ENCODE measurements around the gene PCNP. TPM values are rescaled to one million over a fixed set of nuclear protein-coding genes. Genes with fewer than 3 reads are reported as not detected.

The PCNP gene
- total RNA-seq, 1 experiment from 2014 or later = 194 TPM

DNA sequence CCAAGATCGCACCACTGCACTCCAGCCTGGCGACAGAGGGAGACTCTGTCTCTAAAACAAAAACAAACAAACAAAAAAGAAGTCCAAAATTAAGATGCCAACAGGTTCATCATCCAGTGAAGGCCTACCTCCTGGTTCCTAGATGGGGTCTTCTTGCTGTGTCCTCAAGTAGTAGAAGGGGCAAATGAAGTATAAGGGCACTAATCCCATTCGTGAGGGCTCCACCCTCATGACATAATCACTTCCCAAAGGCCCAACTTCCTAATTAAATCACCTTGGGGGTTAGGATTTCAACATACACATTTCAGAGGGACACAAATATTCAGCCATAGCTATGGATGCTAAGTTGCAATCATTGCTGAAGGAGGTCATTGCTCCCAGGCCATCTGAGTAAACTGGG is 45.8 kb downstream of the PCNP start:
- Histone ChIP-seq H3K4me3 (ENCODE audit: low read depth, low read length, poor library complexity, severe bottlenecking) (no peak overlapping the region), H3K4me1 (ENCODE audit: insufficient read depth, low read length, poor library complexity, severe bottlenecking) (no peaks in the 10 kb centered on the region), H3K27me3 (replicated peaks; ENCODE audit: insufficient read depth, low read depth, low read length, poor library complexity) (no peaks in the 10 kb centered on the region), H3K9me3 (ENCODE audit: low read depth, low read length, poor library complexity, severe bottlenecking) (no peaks in the 10 kb centered on the region), H3K27ac (ENCODE audit: low read depth, low read length, poor library complexity, severe bottlenecking) (no peak overlapping the region), H3K36me3 (ENCODE audit: insufficient read depth, low read length, poor library complexity, severe bottlenecking) (no peaks in the 10 kb centered on the region)
- ChIA-PET POLR2A (ENCODE audit: low non-redundant PET) (no interaction called here), CTCF (no interaction called here)
- TF ChIP-seq, protein P1, sequence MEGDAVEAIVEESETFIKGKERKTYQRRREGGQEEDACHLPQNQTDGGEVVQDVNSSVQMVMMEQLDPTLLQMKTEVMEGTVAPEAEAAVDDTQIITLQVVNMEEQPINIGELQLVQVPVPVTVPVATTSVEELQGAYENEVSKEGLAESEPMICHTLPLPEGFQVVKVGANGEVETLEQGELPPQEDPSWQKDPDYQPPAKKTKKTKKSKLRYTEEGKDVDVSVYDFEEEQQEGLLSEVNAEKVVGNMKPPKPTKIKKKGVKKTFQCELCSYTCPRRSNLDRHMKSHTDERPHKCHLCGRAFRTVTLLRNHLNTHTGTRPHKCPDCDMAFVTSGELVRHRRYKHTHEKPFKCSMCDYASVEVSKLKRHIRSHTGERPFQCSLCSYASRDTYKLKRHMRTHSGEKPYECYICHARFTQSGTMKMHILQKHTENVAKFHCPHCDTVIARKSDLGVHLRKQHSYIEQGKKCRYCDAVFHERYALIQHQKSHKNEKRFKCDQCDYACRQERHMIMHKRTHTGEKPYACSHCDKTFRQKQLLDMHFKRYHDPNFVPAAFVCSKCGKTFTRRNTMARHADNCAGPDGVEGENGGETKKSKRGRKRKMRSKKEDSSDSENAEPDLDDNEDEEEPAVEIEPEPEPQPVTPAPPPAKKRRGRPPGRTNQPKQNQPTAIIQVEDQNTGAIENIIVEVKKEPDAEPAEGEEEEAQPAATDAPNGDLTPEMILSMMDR (conservative IDR thresholded peaks at IDR 0.05; ENCODE audit: low read depth, low read length) = no peak
- no peak for TF ChIP-seq EZH2 (IDR thresholded peaks at IDR 0.05; ENCODE audit: borderline replicate concordance, low read depth, low read length, poor library complexity, severe bottlenecking)
- BruUV-seq (replicated peaks) = no TSS peak
- intact Hi-C loops (cut with micrococcal nuclease; ENCODE audit: unreplicated experiment) = no loop called here
- DNase-seq (ENCODE audit: low spot score) = no peak

DNA sequence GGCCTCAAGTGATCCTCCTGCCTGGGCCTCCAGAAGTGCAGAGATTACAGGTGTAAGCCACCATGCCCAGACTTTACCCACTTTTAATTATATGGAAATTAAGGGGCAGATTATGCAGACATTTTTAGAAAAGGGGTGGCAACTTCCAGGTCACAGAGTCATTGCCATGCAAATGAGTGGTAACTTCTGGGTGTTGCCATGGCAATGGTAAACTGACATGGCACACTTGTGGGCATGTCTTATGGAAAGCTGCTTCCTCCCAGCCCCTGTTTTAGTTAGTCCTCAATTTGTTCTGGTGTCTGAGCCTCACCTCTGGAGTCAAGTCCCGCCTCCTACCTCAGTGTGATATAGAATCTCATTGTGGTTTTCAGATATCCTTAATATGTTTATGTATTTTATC is 49.7 kb downstream of the PCNP start:
- ChIA-PET CTCF (no interaction called here), POLR2A (ENCODE audit: low non-redundant PET) (no interaction called here)
- TF ChIP-seq, protein P1 (conservative IDR thresholded peaks at IDR 0.05; ENCODE audit: low read depth, low read length) = no peak
- no peak for TF ChIP-seq EZH2 (IDR thresholded peaks at IDR 0.05; ENCODE audit: borderline replicate concordance, low read depth, low read length, poor library complexity, severe bottlenecking)
- no TSS peak for BruUV-seq (replicated peaks)
- Histone ChIP-seq H3K36me3 (ENCODE audit: insufficient read depth, low read length, poor library complexity, severe bottlenecking) (no peaks in the 10 kb centered on the region), H3K27ac (ENCODE audit: low read depth, low read length, poor library complexity, severe bottlenecking) (no peak overlapping the region), H3K4me1 (ENCODE audit: insufficient read depth, low read length, poor library complexity, severe bottlenecking) (no peaks in the 10 kb centered on the region), H3K9me3 (ENCODE audit: low read depth, low read length, poor library complexity, severe bottlenecking) (no peaks in the 10 kb centered on the region), H3K4me3 (ENCODE audit: low read depth, low read length, poor library complexity, severe bottlenecking) (no peak overlapping the region), H3K27me3 (replicated peaks; ENCODE audit: insufficient read depth, low read depth, low read length, poor library complexity) (no peaks in the 10 kb centered on the region)
- intact Hi-C loops (cut with micrococcal nuclease; ENCODE audit: unreplicated experiment) = no loop called here
- no peak for DNase-seq (ENCODE audit: low spot score)

DNA sequence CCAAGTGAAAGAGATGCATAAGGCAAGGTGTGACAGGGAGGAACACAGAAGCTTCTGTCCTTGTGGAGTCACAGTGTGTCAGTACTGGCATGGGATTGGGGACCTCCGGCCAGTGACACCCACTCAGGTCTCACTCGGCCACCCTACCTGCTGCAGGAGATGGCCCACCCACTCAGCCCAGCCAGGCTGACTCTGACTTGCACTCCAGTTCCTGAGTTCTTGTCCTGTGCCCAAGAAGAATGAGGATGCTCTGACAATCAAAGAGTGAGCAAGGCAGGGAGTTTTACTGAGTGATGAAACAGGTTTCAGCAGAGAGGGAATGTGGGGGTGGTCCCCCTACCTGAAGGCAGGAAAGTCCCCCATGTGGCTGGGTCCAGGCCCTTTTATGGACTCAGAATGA is 50.9 kb downstream of the PCNP start:
- Histone ChIP-seq H3K4me1 (ENCODE audit: insufficient read depth, low read length, poor library complexity, severe bottlenecking) (no peaks in the 10 kb centered on the region), H3K27me3 (replicated peaks; ENCODE audit: insufficient read depth, low read depth, low read length, poor library complexity) (no peaks in the 10 kb centered on the region), H3K4me3 (ENCODE audit: low read depth, low read length, poor library complexity, severe bottlenecking) (no peak overlapping the region), H3K27ac (ENCODE audit: low read depth, low read length, poor library complexity, severe bottlenecking) (no peak overlapping the region), H3K36me3 (ENCODE audit: insufficient read depth, low read length, poor library complexity, severe bottlenecking) (no peaks in the 10 kb centered on the region), H3K9me3 (ENCODE audit: low read depth, low read length, poor library complexity, severe bottlenecking) (no peaks in the 10 kb centered on the region)
- ChIA-PET CTCF (no interaction called here), POLR2A (ENCODE audit: low non-redundant PET) (no interaction called here)
- BruUV-seq (replicated peaks) = no TSS peak
- no peak for DNase-seq (ENCODE audit: low spot score)
- intact Hi-C loops (cut with micrococcal nuclease; ENCODE audit: unreplicated experiment) = no loop called here
- no peak for TF ChIP-seq EZH2 (IDR thresholded peaks at IDR 0.05; ENCODE audit: borderline replicate concordance, low read depth, low read length, poor library complexity, severe bottlenecking)
- TF ChIP-seq, protein P1 (conservative IDR thresholded peaks at IDR 0.05; ENCODE audit: low read depth, low read length) = no peak
